LNCaP clone FGC (cell line): ENCODE data around the gene PYGO1.

Source experiments
- DNase-seq: peaks from one replicate; pipeline ENCODE4 v3.0.0-alpha.2; 2011; ENCODE audit warnings: low read depth
- H3K4me3 ChIP-seq: 2 replicates; pipeline ENCODE4 v1.5.1; 2011; ENCODE audit warnings: mild to moderate bottlenecking, low read depth, low read length, control low read depth
- TF ChIP-seq, protein P1 (sequence below): IDR thresholded peaks from 2 replicates; pipeline ENCODE4 v1.5.1; 2012; ENCODE audit warnings: mild to moderate bottlenecking; ENCODE audit not compliant: control insufficient read depth, insufficient read depth; ENCODE audit errors: extremely low read depth

Gene PYGO1

GRCh38 chr15:55590788-55591187 is 2.6 kb upstream of the PYGO1 start:
- TF ChIP-seq, protein P1, sequence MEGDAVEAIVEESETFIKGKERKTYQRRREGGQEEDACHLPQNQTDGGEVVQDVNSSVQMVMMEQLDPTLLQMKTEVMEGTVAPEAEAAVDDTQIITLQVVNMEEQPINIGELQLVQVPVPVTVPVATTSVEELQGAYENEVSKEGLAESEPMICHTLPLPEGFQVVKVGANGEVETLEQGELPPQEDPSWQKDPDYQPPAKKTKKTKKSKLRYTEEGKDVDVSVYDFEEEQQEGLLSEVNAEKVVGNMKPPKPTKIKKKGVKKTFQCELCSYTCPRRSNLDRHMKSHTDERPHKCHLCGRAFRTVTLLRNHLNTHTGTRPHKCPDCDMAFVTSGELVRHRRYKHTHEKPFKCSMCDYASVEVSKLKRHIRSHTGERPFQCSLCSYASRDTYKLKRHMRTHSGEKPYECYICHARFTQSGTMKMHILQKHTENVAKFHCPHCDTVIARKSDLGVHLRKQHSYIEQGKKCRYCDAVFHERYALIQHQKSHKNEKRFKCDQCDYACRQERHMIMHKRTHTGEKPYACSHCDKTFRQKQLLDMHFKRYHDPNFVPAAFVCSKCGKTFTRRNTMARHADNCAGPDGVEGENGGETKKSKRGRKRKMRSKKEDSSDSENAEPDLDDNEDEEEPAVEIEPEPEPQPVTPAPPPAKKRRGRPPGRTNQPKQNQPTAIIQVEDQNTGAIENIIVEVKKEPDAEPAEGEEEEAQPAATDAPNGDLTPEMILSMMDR, result no peak
- no peak for DNase-seq
- H3K4me3 ChIP-seq, result no peak overlapping the region

GRCh38 chr15:55589287-55589686 is 1.1 kb upstream of the PYGO1 start:
- DNase-seq, result no peak
- no peak overlapping the region for H3K4me3 ChIP-seq
- TF ChIP-seq, protein P1, result no peak

DNA sequence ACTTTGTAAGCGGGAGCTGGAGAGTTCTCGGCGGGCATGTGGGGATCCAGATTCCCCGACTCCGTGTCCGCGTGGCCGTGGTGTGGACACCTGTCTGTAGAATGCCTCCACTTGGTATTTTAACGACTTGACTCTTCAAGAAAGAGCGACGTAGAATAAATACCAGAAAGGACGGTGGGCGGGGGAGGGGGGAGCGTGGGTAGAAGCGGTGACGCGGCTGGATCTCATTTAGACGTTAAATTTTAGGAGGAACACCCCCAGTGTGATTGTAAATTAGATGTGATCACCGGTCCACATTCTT is 620 bp upstream of the PYGO1 start:
- TF ChIP-seq, protein P1, result no peak
- H3K4me3 ChIP-seq, result peak overlapping the region; percentile 29
- DNase-seq, result no peak

DNA sequence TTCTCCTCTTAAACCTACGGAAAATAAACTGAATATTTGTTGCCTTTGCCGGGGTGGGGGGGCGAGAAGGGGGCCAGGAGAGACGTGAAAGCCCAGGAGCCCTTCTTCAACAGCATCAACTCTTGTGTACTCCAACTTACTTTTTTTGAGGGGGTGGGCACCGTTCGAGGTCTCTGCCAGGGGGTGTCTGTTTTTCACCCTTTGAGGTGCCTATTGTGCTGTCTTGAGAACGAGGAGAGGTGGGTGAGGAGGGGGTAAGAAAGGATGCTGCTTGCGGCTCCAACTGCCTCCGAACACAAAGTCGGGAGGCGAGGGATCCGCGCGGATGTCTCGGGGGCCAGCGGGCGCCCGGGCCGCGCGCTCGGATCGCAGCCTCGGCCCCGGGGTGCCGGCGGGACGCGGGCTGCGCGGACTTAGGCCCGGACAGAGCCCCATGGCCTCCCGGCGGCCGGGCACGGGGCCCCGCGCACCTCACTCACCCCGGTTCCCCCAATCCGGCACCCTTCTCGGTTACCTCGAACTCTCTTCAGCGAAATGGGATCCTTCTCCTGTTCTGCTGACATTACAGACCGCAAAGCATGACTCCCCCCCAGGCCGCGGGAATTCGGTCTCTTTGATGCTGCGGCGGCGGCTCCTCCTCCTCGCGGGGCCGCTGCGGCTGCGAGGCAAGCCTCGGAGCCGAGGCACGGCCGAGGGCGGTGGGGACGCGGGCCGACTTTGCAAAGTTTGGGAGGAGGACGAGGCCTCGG is 650 bp downstream of the PYGO1 start:
- TF ChIP-seq, protein P1, result no peak
- peak overlapping the region; percentile 56 for H3K4me3 ChIP-seq

GRCh38 chr15:55586808-55587207 is 1.3 kb downstream of the PYGO1 start:
- H3K4me3 ChIP-seq, result no peak overlapping the region
- TF ChIP-seq, protein P1, result no peak
- no peak for DNase-seq

More for the DNA sequence above, 650 bp downstream of the PYGO1 start:
- DNase-seq, result no peak

GRCh38 chr15:55576943-55577342 is 11.2 kb downstream of the PYGO1 start:
- TF ChIP-seq, protein P1, result no peak
- DNase-seq, result no peak
- no peak overlapping the region for H3K4me3 ChIP-seq

- no peak overlapping the region for H3K4me3 ChIP-seq
- TF ChIP-seq, protein P1, result no peak
- DNase-seq, result no peak
These were observed 14.0 kb downstream of the PYGO1 start for GRCh38 chr15:55574096-55574495.
